Spleen (tissue), 11 donors: ENCODE results near the gene L1CAM. TPM values are rescaled to one million over a fixed set of nuclear protein-coding genes. Genes with fewer than 3 reads are reported as not detected.

ENCODE experiments used
- DNase-seq: peaks from one replicate; pipeline ENCODE4 v3.0.0-alpha.2; 2020
- H3K27ac ChIP-seq, 8 donors: fragments of 200-600 bp; sonication (generic) in 7 of 8; 1 replicate in 4 of 8; 2 replicates in 4 of 8; pipeline versions ENCODE4 v1.5.0 to v1.8.0; 2016 to 2021; ENCODE audit warnings: inconsistent platforms in 4 of 8, mild to moderate bottlenecking in 4 of 8, moderate library complexity in 1 of 8
- H3K27me3 ChIP-seq, 7 donors: fragments of 200-600 bp; sonication (generic) in 6 of 7; replicated peaks in 1 of 7; 1 replicate in 4 of 7; 2 replicates in 3 of 7; pipeline versions ENCODE4 v1.5.0 to v1.8.0; 2016 to 2021; ENCODE audit warnings: inconsistent platforms in 3 of 7, mild to moderate bottlenecking in 1 of 7
- H3K36me3 ChIP-seq, 6 donors: fragments of 200-600 bp; sonication (generic) in 5 of 6; 1 replicate in 4 of 6; 2 replicates in 2 of 6; pipeline versions ENCODE4 v1.5.0 to v1.8.0; 2016 to 2021; ENCODE audit warnings: inconsistent platforms in 2 of 6
- H3K4me1 ChIP-seq, 6 donors: fragments of 200-600 bp; sonication (generic) in 5 of 6; 1 replicate in 3 of 6; 2 replicates in 3 of 6; pipeline versions ENCODE4 v1.5.0 to v1.8.0; 2016 to 2021; ENCODE audit warnings: inconsistent platforms in 3 of 6
- H3K4me3 ChIP-seq, 8 donors: fragments of 200-600 bp; sonication (generic) in 7 of 8; 1 replicate in 4 of 8; 2 replicates in 4 of 8; pipeline versions ENCODE4 v1.5.0 to v1.8.0; 2016 to 2021; ENCODE audit warnings: inconsistent platforms in 4 of 8, mild to moderate bottlenecking in 4 of 8, moderate library complexity in 2 of 8
- H3K9me3 ChIP-seq, 8 donors: fragments of 200-600 bp; sonication (generic) in 7 of 8; 1 replicate in 4 of 8; 2 replicates in 4 of 8; pipeline versions ENCODE4 v1.5.0 to v1.8.0; 2016 to 2021; ENCODE audit warnings: inconsistent platforms in 4 of 8
- CTCF ChIP-seq, 11 experiments: fragments of 200-600 bp in 7 of 11; fragments of 450-650 bp in 4 of 11; sonication (generic) in 4 of 11; IDR thresholded peaks in 8 of 11; conservative IDR thresholded peaks in 3 of 11; 1 replicate in 7 of 11; 2 replicates in 4 of 11; pipeline versions ENCODE4 v1.4.0 to v1.8.0; 2016 to 2021; ENCODE audit warnings: antibody characterized with exemption in 11 of 11, inconsistent platforms in 4 of 11, mild to moderate bottlenecking in 1 of 11
- POLR2A ChIP-seq, 3 donors: fragments of 450-650 bp; IDR thresholded peaks; one replicate each; pipeline ENCODE4 v1.5.1; 2017; ENCODE audit warnings: antibody characterized with exemption in 3 of 3, mild to moderate bottlenecking in 1 of 3
- POLR2AphosphoS5 ChIP-seq, 3 donors: sonication (generic); formaldehyde crosslinking; IDR thresholded peaks; one replicate each; pipeline ENCODE4 v1.5.1; 2017; ENCODE audit warnings: antibody characterized with exemption in 3 of 3
- WGBS, 5 donors: extraction: QIAGEN DNeasy Blood & Tissue Kit in 3 of 5; methylation state at CpG; one replicate each; pipeline versions ENCODE4 v1.1.5 to v1.1.7; 2013 to 2018; 5-methylcytosine and 5-hydroxymethylcytosine counted together
- intact Hi-C: fragments of 100-400 bp; cut with DNase I; formaldehyde crosslinking; loops from one replicate; pipeline ENCODE4 v1.15.0; 2023; ENCODE audit warnings: low total_unique reads
- polyA plus RNA-seq, 3 donors: library from polyadenylated mRNA; stranded (reverse); fragments of 200-250 nt; gene quantifications; one replicate each; pipeline ENCODE4 v1.2.1, GENCODE V29; 2013
- total RNA-seq, 7 donors: library from RNA; depleted of rRNA in 3 of 7; stranded (reverse); fragments of >200 nt in 3 of 7; fragmentation: NEBNext Ultra II Directional in 4 of 7; extraction: Animal tissue kit (Norgen Biotek cat#: 25700) in 4 of 7; gene quantifications; one replicate each; pipeline versions ENCODE4 v1.1.0 to v1.2.1, GENCODE V29; 2016 to 2021
- donor health status: healthy with polysubstance abuse.
- donor health status: DM: no; HTN: no; CAD: no; lungs with moderate emphysema.
- donor health status: DM: no; HTN: no; CAD: no.
- donor health status: Bipolar disorder and iron deficiency.
- donor health status: healthy.
- donor health status: DM: no; HTN: no; CAD: no.
- donor health status: DM: yes; HTN: yes; CAD: no.

Gene L1CAM
- total and polyA plus RNA-seq, 10 donors = 1.2 to 5.1 (median 2.7) TPM

GRCh38 chrX:153844509-153845082 is 41.4 kb downstream of the L1CAM start:
- H3K27ac ChIP-seq = no peak overlapping the region
- TF ChIP-seq POLR2A (IDR thresholded peaks at IDR 0.05) = no peak
- no peak for TF ChIP-seq CTCF (IDR thresholded peaks at IDR 0.05 in 8 of 11, conservative IDR thresholded peaks at IDR 0.05 in 3 of 11)
- TF ChIP-seq POLR2AphosphoS5 (IDR thresholded peaks at IDR 0.05) = no peak
- intact Hi-C loops = no loop called here
- 27 to 37% (median 31%) methylated on average over 6 of the region's 6 CpGs for WGBS, 5 donors
- peaks cover 0 to 36% (median 0%) of the 10 kb centered on the region in 7 donors for H3K27me3 ChIP-seq
- DNase-seq = no peak
- H3K9me3 ChIP-seq = no peaks in the 10 kb centered on the region
- H3K36me3 ChIP-seq = no peaks in the 10 kb centered on the region
- peaks cover 0 to 4% (median 0%) of the 10 kb centered on the region in 6 donors for H3K4me1 ChIP-seq
- H3K4me3 ChIP-seq = no peak overlapping the region

GRCh38 chrX:153836921-153837320 is 49.1 kb downstream of the L1CAM start:
- H3K36me3 ChIP-seq = no peaks in the 10 kb centered on the region

GRCh38 chrX:153832728-153833127 is 53.2 kb downstream of the L1CAM start:
- Histone ChIP-seq H3K36me3 (no peaks in the 10 kb centered on the region), H3K9me3 (peaks cover 0 to 5% (median 0%) of the 10 kb centered on the region in 8 donors), H3K27ac (no peak overlapping the region), H3K4me1 (peaks cover 0 to 26% (median 11%) of the 10 kb centered on the region in 6 donors), H3K4me3 (no peak overlapping the region), H3K27me3 (peaks cover 6 to 60% (median 29%) of the 10 kb centered on the region in 7 donors)
- no peak for DNase-seq
- TF ChIP-seq CTCF (IDR thresholded peaks at IDR 0.05 in 8 of 11, conservative IDR thresholded peaks at IDR 0.05 in 3 of 11) (no peak), POLR2A (IDR thresholded peaks at IDR 0.05) (no peak), POLR2AphosphoS5 (IDR thresholded peaks at IDR 0.05) (no peak)
- WGBS, 5 donors = 79 to 100% (median 92%) methylated on average over 1 to 10 of the region's 10 CpGs
- intact Hi-C loops = no loop called here

More at GRCh38 chrX:153836921-153837320, 49.1 kb downstream of the L1CAM start:
- TF ChIP-seq CTCF (IDR thresholded peaks at IDR 0.05 in 8 of 11, conservative IDR thresholded peaks at IDR 0.05 in 3 of 11) = no peak
- no peak for TF ChIP-seq POLR2AphosphoS5 (IDR thresholded peaks at IDR 0.05)
- no peaks in the 10 kb centered on the region for H3K4me1 ChIP-seq
- intact Hi-C loops = no loop called here
- no peak for DNase-seq
- H3K27me3 ChIP-seq = peaks cover 0 to 29% (median 0%) of the 10 kb centered on the region in 7 donors
- no peak overlapping the region for H3K4me3 ChIP-seq
- H3K27ac ChIP-seq = no peak overlapping the region
- no peaks in the 10 kb centered on the region for H3K9me3 ChIP-seq
- WGBS, 5 donors = 84 to 96% (median 88%) methylated on average over 6 of the region's 6 CpGs

GRCh38 chrX:153831429-153832150 is 54.4 kb downstream of the L1CAM start:
- peaks cover 6 to 65% (median 31%) of the 10 kb centered on the region in 7 donors for H3K27me3 ChIP-seq
- intact Hi-C loops = no loop called here

More at GRCh38 chrX:153831429-153832150, 54.4 kb downstream of the L1CAM start:
- Histone ChIP-seq H3K36me3 (no peaks in the 10 kb centered on the region), H3K4me1 (peaks cover 0 to 26% (median 11%) of the 10 kb centered on the region in 6 donors), H3K9me3 (peaks cover 0 to 5% (median 0%) of the 10 kb centered on the region in 8 donors), H3K27ac (no peak overlapping the region), H3K4me3 (no peak overlapping the region)
- TF ChIP-seq POLR2A (IDR thresholded peaks at IDR 0.05) (no peak), POLR2AphosphoS5 (IDR thresholded peaks at IDR 0.05) (no peak), CTCF (IDR thresholded peaks at IDR 0.05 in 8 of 11, conservative IDR thresholded peaks at IDR 0.05 in 3 of 11) (no peak)
- no peak for DNase-seq
- WGBS, 5 donors = 52 to 69% (median 64%) methylated on average over 15 to 23 of the region's 23 CpGs
